ENCODE results near the gene CPSF4L.

The CPSF4L gene

DNA sequence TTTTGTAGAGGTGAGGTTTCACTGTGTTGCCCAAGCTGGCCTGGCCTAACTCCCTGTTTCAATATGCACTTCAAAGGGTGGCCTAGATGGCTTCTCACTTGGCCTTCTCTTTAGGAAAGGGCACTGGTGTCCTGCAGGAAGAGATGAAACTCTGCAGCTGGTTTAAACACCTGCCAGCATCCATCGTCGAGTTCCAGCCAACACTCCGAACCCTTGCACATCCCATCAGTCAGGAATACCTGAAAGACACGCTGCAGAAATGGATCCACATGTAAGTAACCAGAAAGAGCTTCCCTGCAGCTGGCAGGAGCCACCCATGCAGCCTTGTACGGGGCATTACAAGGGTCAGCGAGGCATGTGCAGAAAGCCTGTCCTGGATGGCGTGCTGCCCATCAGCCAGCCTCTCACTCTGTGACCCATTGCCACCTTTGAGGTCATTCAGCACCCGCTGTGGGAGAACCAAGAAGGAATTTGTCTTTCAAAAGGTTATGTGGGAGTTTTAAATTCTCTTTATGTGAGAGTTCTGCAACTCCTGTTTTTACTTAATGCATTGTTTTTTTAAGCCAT, 61.8 kb downstream of the CPSF4L start:
- no peak for DNase-seq

GRCh38 chr17:73198930-73199260, 62.8 kb downstream of the CPSF4L start:
- DNase-seq = no peak

All from 8988T (cell line).